ENCODE measurements around the gene SAGE1.

Gene SAGE1

GRCh38 chrX:135923353-135923752 is 29.8 kb downstream of the SAGE1 start:
- H3K27ac ChIP-seq (ENCODE audit: low read length) = no peak overlapping the region
- no peaks in the 10 kb centered on the region for H3K27me3 ChIP-seq (ENCODE audit: insufficient read depth, low read length)
- H3K9me3 ChIP-seq (ENCODE audit: insufficient read depth, low read depth, low read length) = no peaks in the 10 kb centered on the region
- no peaks in the 10 kb centered on the region for H3K4me1 ChIP-seq (ENCODE audit: insufficient read depth, low read length)
- H3K9ac ChIP-seq (ENCODE audit: low read depth, low read length) = no peak overlapping the region
- H3K4me3 ChIP-seq (ENCODE audit: low read length) = no peak overlapping the region
- H3K36me3 ChIP-seq (ENCODE audit: insufficient read depth, low read depth, low read length) = no peaks in the 10 kb centered on the region

- H3K9ac ChIP-seq (ENCODE audit: low read depth, low read length) = no peak overlapping the region
- H3K27ac ChIP-seq (ENCODE audit: low read length) = no peak overlapping the region
- no peaks in the 10 kb centered on the region for H3K4me1 ChIP-seq (ENCODE audit: insufficient read depth, low read length)
- H3K27me3 ChIP-seq (ENCODE audit: insufficient read depth, low read length) = no peaks in the 10 kb centered on the region
- no peak overlapping the region for H3K4me3 ChIP-seq (ENCODE audit: low read length)
- no peaks in the 10 kb centered on the region for H3K36me3 ChIP-seq (ENCODE audit: insufficient read depth, low read depth, low read length)
- H3K9me3 ChIP-seq (ENCODE audit: insufficient read depth, low read depth, low read length) = no peaks in the 10 kb centered on the region
These were observed 34.4 kb downstream of the SAGE1 start for GRCh38 chrX:135927897-135928296.

GRCh38 chrX:135931644-135932487 is 38.4 kb downstream of the SAGE1 start:
- Histone ChIP-seq H3K9ac (ENCODE audit: low read depth, low read length) (no peak overlapping the region), H3K4me1 (ENCODE audit: insufficient read depth, low read length) (no peaks in the 10 kb centered on the region), H3K4me3 (ENCODE audit: low read length) (no peak overlapping the region), H3K9me3 (ENCODE audit: insufficient read depth, low read depth, low read length) (no peaks in the 10 kb centered on the region), H3K27me3 (ENCODE audit: insufficient read depth, low read length) (no peaks in the 10 kb centered on the region), H3K27ac (ENCODE audit: low read length) (no peak overlapping the region), H3K36me3 (ENCODE audit: insufficient read depth, low read depth, low read length) (no peaks in the 10 kb centered on the region)

GRCh38 chrX:135944486-135944885 is 51.0 kb downstream of the SAGE1 start:
- Histone ChIP-seq H3K4me3 (ENCODE audit: low read length) (no peak overlapping the region), H3K27ac (ENCODE audit: low read length) (no peak overlapping the region), H3K9ac (ENCODE audit: low read depth, low read length) (no peak overlapping the region), H3K36me3 (ENCODE audit: insufficient read depth, low read depth, low read length) (no peaks in the 10 kb centered on the region), H3K27me3 (ENCODE audit: insufficient read depth, low read length) (no peaks in the 10 kb centered on the region), H3K9me3 (ENCODE audit: insufficient read depth, low read depth, low read length) (peaks cover 7% of the 10 kb centered on the region; the same call in 1 of the 2 replicates), H3K4me1 (ENCODE audit: insufficient read depth, low read length) (no peaks in the 10 kb centered on the region)

GRCh38 chrX:135951291-135951690 is 57.8 kb downstream of the SAGE1 start:
- Histone ChIP-seq H3K9ac (ENCODE audit: low read depth, low read length) (no peak overlapping the region), H3K4me1 (ENCODE audit: insufficient read depth, low read length) (no peaks in the 10 kb centered on the region), H3K27me3 (ENCODE audit: insufficient read depth, low read length) (no peaks in the 10 kb centered on the region), H3K4me3 (ENCODE audit: low read length) (no peak overlapping the region), H3K36me3 (ENCODE audit: insufficient read depth, low read depth, low read length) (no peaks in the 10 kb centered on the region), H3K9me3 (ENCODE audit: insufficient read depth, low read depth, low read length) (no peaks in the 10 kb centered on the region), H3K27ac (ENCODE audit: low read length) (no peak overlapping the region)
